Measurements from ENCODE around the gene NEDD8. TPM values are rescaled to one million over a fixed set of nuclear protein-coding genes. Genes with fewer than 3 reads are reported as not detected.

NEDD8 gene
- total RNA-seq: 100 to 1,000 TPM in 3 of 5 donors, 10 to 100 TPM in 1, not detected in 1; 85.4 to 166 (median 132) TPM
- 100 to 1,000 TPM; 235 to 244 (median 237) TPM for polyA plus RNA-seq
- long read RNA-seq, donor 1, transcript NEDD8-201 (4 exons, 708 nt): major isoform, 35 of 41 reads
- long read RNA-seq, donor 1, partial matches to known transcripts: 0 of 41 reads
- long read RNA-seq, donor 1, other reads (novel, unspliced or antisense): 0 of 41 reads
- long read RNA-seq, donor 2, transcript NEDD8-201 (4 exons, 708 nt): major isoform, 51 of 75 reads
- long read RNA-seq, donor 2, partial matches to known transcripts: 20 of 75 reads
- long read RNA-seq, donor 2, other reads (novel, unspliced or antisense): 0 of 75 reads
- long read RNA-seq, donor 3, transcript NEDD8-201 (4 exons, 708 nt): major isoform, 42 of 44 reads
- long read RNA-seq, donor 3, partial matches to known transcripts: 0 of 44 reads
- long read RNA-seq, donor 3, other reads (novel, unspliced or antisense): 0 of 44 reads
- long read RNA-seq, donor 4, transcript NEDD8-201 (4 exons, 708 nt): major isoform, 8 of 9 reads
- long read RNA-seq, donor 4, partial matches to known transcripts: 0 of 9 reads
- long read RNA-seq, donor 4, other reads (novel, unspliced or antisense): 0 of 9 reads
- long read RNA-seq, donor 5, transcript NEDD8-201 (4 exons, 708 nt): major isoform, 84 of 92 reads
- long read RNA-seq, donor 5, partial matches to known transcripts: 0 of 92 reads
- long read RNA-seq, donor 5, other reads (novel, unspliced or antisense): 0 of 92 reads
- long read RNA-seq, donor 6, transcript NEDD8-201 (4 exons, 708 nt): major isoform, 167 of 183 reads
- long read RNA-seq, donor 6, transcript NEDD8-206 (5 exons, 651 nt): minor isoform, 6 of 183 reads
- long read RNA-seq, donor 6, partial matches to known transcripts: 0 of 183 reads
- long read RNA-seq, donor 6, other reads (novel, unspliced or antisense): 0 of 183 reads
- long read RNA-seq, donor 7, transcript NEDD8-201 (4 exons, 708 nt): major isoform, 91 of 97 reads
- long read RNA-seq, donor 7, partial matches to known transcripts: 0 of 97 reads
- long read RNA-seq, donor 7, other reads (novel, unspliced or antisense): 0 of 97 reads
- long read RNA-seq, donor 8, transcript NEDD8-201 (4 exons, 708 nt): major isoform, 70 of 77 reads
- long read RNA-seq, donor 8, partial matches to known transcripts: 6 of 77 reads
- long read RNA-seq, donor 8, other reads (novel, unspliced or antisense): 0 of 77 reads
- long read RNA-seq, donor 9, transcript NEDD8-201 (4 exons, 708 nt): major isoform, 68 of 76 reads
- long read RNA-seq, donor 9, partial matches to known transcripts: 0 of 76 reads
- long read RNA-seq, donor 9, other reads (novel, unspliced or antisense): 0 of 76 reads
- long read RNA-seq, donor 10, transcript NEDD8-201 (4 exons, 708 nt): major isoform, 25 of 26 reads
- long read RNA-seq, donor 10, partial matches to known transcripts: 0 of 26 reads
- long read RNA-seq, donor 10, other reads (novel, unspliced or antisense): 0 of 26 reads

GRCh38 chr14:24232121-24232644, at the start of gene NEDD8:
Gene NEDD8, minus strand, starts transcription at chr14:24232367. Its CDS starts 100 bp downstream, at chr14:24232267.
- WGBS, 5 donors: 0 to 1% (median 0%) methylated on average over 14 to 30 of the region's 30 CpGs
- H3K36me3 ChIP-seq: peaks cover 20 to 45% (median 34%) of the 10 kb centered on the region in 4 donors
- peak; percentile 88 to 96 for DNase-seq
- TF ChIP-seq POLR2A (IDR thresholded peaks at IDR 0.05) (peak in 1 of 4 donors; percentile 39), EP300 (IDR thresholded peaks at IDR 0.05) (no peak), POLR2AphosphoS5 (IDR thresholded peaks at IDR 0.05) (peak; percentile 19 to 65 (median 52))
- peak within 1 kb of the TSS; percentile 81 to 96 (median 88) for H3K27ac ChIP-seq
- intact Hi-C loops (cut with DNase I; ENCODE audit: low total_unique reads): no loop called here
- peaks cover 26 to 74% (median 51%) of the 10 kb centered on the region in 4 donors for H3K4me1 ChIP-seq
- no peaks in the 10 kb centered on the region for H3K9me3 ChIP-seq
- H3K27me3 ChIP-seq: no peaks in the 10 kb centered on the region
- H3K4me3 ChIP-seq: peak within 1 kb of the TSS; percentile 76 to 95 (median 76)

DNA sequence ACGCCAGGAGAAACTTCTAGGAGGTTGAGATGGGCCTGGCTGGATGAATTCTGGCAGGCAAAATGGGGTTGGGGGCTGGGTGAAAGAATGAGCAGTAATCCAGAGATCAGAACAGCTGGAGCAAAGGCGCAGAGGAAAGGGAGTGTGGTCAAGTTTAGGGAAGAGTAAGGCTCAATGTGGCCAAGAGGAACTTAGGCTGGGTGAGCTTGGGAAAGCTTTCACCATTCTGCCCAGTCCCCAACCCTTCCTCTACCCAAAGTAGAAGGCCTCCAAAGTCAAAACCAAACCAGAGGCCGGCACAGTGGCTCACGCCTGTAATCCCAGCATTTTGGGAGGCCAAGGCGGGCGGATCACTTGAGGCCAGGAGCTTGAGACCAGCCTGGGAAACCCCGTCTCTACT, 49.5 kb upstream of the NEDD8 start:
- Histone ChIP-seq H3K4me3 (no peak overlapping the region), H3K27ac (no peak overlapping the region), H3K27me3 (no peaks in the 10 kb centered on the region), H3K36me3 (no peaks in the 10 kb centered on the region), H3K4me1 (peaks cover 0 to 37% (median 3%) of the 10 kb centered on the region in 4 donors), H3K9me3 (no peaks in the 10 kb centered on the region)
- WGBS, 5 donors: 87 to 93% (median 91%) methylated on average over 7 of the region's 7 CpGs
- DNase-seq: no peak
- no peak for TF ChIP-seq EP300 (IDR thresholded peaks at IDR 0.05)
- no peak for TF ChIP-seq POLR2AphosphoS5 (IDR thresholded peaks at IDR 0.05)
- TF ChIP-seq, protein P1, sequence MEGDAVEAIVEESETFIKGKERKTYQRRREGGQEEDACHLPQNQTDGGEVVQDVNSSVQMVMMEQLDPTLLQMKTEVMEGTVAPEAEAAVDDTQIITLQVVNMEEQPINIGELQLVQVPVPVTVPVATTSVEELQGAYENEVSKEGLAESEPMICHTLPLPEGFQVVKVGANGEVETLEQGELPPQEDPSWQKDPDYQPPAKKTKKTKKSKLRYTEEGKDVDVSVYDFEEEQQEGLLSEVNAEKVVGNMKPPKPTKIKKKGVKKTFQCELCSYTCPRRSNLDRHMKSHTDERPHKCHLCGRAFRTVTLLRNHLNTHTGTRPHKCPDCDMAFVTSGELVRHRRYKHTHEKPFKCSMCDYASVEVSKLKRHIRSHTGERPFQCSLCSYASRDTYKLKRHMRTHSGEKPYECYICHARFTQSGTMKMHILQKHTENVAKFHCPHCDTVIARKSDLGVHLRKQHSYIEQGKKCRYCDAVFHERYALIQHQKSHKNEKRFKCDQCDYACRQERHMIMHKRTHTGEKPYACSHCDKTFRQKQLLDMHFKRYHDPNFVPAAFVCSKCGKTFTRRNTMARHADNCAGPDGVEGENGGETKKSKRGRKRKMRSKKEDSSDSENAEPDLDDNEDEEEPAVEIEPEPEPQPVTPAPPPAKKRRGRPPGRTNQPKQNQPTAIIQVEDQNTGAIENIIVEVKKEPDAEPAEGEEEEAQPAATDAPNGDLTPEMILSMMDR (IDR thresholded peaks at IDR 0.05): no peak
- no peak for TF ChIP-seq POLR2A (IDR thresholded peaks at IDR 0.05)
- intact Hi-C loops (cut with DNase I; ENCODE audit: low total_unique reads): no loop called here

GRCh38 chr14:24280797-24281460, 48.8 kb upstream of the NEDD8 start:
- Histone ChIP-seq H3K4me1 (peaks cover 0 to 42% (median 3%) of the 10 kb centered on the region in 4 donors), H3K27ac (no peak overlapping the region), H3K9me3 (no peaks in the 10 kb centered on the region), H3K36me3 (no peaks in the 10 kb centered on the region), H3K27me3 (no peaks in the 10 kb centered on the region), H3K4me3 (no peak overlapping the region)
- 81 to 88% (median 86%) methylated on average over 4 to 6 of the region's 6 CpGs for WGBS, 5 donors
- no peak for DNase-seq
- intact Hi-C loops (cut with DNase I; ENCODE audit: low total_unique reads): no loop called here
- TF ChIP-seq POLR2A (IDR thresholded peaks at IDR 0.05) (no peak), EP300 (IDR thresholded peaks at IDR 0.05) (no peak), POLR2AphosphoS5 (IDR thresholded peaks at IDR 0.05) (no peak)
- TF ChIP-seq, protein P1 (IDR thresholded peaks at IDR 0.05): no peak
